Measurements from ENCODE around the gene MTRF1.

DNA sequence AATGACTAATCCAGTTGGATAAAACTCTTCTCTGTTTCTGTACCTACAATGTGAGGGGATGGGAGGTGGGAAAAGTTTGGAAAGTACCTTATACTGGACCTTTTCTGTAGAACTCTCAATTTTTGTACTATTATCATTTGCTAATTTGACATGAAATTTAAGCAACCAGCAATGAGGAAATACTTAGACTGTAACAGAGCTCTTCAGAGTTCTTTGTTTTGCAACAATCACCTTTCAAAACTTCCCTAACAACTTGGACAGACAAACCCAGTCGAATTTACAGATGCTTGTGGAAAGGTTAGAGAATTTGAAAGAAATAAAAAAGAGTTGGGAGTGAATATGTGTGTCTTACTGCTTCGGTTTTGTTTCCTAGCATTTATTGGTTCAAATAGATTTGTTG is 85.8 kb downstream of the MTRF1 start:
- no peak for TF ChIP-seq RAD21 (IDR thresholded peaks at IDR 0.05; ENCODE audit: low read depth)
- no peak for TF ChIP-seq NFIC (IDR thresholded peaks at IDR 0.05)
- TF ChIP-seq TAF1 (IDR thresholded peaks at IDR 0.05; ENCODE audit: low read depth): no peak
- no peak for TF ChIP-seq MAX (IDR thresholded peaks at IDR 0.05)
- no peak for TF ChIP-seq CEBPB (IDR thresholded peaks at IDR 0.05)
- TF ChIP-seq, protein P1, sequence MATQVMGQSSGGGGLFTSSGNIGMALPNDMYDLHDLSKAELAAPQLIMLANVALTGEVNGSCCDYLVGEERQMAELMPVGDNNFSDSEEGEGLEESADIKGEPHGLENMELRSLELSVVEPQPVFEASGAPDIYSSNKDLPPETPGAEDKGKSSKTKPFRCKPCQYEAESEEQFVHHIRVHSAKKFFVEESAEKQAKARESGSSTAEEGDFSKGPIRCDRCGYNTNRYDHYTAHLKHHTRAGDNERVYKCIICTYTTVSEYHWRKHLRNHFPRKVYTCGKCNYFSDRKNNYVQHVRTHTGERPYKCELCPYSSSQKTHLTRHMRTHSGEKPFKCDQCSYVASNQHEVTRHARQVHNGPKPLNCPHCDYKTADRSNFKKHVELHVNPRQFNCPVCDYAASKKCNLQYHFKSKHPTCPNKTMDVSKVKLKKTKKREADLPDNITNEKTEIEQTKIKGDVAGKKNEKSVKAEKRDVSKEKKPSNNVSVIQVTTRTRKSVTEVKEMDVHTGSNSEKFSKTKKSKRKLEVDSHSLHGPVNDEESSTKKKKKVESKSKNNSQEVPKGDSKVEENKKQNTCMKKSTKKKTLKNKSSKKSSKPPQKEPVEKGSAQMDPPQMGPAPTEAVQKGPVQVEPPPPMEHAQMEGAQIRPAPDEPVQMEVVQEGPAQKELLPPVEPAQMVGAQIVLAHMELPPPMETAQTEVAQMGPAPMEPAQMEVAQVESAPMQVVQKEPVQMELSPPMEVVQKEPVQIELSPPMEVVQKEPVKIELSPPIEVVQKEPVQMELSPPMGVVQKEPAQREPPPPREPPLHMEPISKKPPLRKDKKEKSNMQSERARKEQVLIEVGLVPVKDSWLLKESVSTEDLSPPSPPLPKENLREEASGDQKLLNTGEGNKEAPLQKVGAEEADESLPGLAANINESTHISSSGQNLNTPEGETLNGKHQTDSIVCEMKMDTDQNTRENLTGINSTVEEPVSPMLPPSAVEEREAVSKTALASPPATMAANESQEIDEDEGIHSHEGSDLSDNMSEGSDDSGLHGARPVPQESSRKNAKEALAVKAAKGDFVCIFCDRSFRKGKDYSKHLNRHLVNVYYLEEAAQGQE (IDR thresholded peaks at IDR 0.05; ENCODE audit: low read depth): no peak
- no peak for TF ChIP-seq CREB1 (IDR thresholded peaks at IDR 0.05; ENCODE audit: low read depth)
- TF ChIP-seq EP300 (IDR thresholded peaks at IDR 0.05; ENCODE audit: borderline replicate concordance): no peak
- TF ChIP-seq EGR1 (IDR thresholded peaks at IDR 0.05): no peak
- no peak for TF ChIP-seq TEAD4 (IDR thresholded peaks at IDR 0.05)
- TF ChIP-seq FOXM1 (IDR thresholded peaks at IDR 0.05; ENCODE audit: borderline replicate concordance, low read depth): no peak
